ENCODE results near the gene ATXN2. TPM values are rescaled to one million over a fixed set of nuclear protein-coding genes. Genes with fewer than 3 reads are reported as not detected.

Gene ATXN2
- total RNA-seq, 4 donors from 2014 or later, result 35.1 to 70.0 (median 55.4) TPM

DNA sequence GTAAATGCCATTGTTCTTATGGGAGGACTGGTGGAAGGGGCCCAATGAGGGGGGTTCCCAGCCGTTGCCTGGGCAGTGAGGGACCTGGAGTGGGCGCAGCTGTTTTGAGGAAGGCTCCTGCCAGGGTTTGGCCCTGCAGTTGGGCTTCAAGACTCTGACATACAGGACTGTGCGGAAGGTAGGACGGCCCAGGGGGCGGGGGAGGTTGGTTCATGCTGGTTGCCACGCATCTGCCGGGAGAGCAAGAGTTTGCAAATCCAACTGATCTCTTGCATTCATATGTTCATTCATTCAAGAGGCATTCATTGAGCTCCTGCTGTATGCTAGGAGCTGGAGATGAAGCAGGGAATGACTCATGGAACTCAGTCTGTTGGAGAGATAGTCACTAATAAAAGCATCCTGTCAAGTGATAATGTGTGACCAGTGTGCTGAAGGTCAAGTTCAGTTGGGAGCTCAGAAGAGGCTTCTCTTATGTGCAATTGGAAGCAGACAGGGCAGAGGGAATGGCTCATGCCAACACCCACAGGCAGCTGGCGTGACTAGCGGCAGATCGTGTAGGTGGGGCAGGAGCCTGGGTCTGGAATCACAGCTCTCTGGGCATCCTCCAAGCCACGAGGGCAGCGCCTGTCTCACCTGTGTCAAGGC, 185.6 kb downstream of the ATXN2 start:
- TF ChIP-seq, protein P1, sequence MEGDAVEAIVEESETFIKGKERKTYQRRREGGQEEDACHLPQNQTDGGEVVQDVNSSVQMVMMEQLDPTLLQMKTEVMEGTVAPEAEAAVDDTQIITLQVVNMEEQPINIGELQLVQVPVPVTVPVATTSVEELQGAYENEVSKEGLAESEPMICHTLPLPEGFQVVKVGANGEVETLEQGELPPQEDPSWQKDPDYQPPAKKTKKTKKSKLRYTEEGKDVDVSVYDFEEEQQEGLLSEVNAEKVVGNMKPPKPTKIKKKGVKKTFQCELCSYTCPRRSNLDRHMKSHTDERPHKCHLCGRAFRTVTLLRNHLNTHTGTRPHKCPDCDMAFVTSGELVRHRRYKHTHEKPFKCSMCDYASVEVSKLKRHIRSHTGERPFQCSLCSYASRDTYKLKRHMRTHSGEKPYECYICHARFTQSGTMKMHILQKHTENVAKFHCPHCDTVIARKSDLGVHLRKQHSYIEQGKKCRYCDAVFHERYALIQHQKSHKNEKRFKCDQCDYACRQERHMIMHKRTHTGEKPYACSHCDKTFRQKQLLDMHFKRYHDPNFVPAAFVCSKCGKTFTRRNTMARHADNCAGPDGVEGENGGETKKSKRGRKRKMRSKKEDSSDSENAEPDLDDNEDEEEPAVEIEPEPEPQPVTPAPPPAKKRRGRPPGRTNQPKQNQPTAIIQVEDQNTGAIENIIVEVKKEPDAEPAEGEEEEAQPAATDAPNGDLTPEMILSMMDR (IDR thresholded peaks at IDR 0.05), result no peak
- ATAC-seq (ENCODE audit: low FRiP score) (no peak), DNase-seq (ENCODE audit: low spot score) (no peak)

DNA sequence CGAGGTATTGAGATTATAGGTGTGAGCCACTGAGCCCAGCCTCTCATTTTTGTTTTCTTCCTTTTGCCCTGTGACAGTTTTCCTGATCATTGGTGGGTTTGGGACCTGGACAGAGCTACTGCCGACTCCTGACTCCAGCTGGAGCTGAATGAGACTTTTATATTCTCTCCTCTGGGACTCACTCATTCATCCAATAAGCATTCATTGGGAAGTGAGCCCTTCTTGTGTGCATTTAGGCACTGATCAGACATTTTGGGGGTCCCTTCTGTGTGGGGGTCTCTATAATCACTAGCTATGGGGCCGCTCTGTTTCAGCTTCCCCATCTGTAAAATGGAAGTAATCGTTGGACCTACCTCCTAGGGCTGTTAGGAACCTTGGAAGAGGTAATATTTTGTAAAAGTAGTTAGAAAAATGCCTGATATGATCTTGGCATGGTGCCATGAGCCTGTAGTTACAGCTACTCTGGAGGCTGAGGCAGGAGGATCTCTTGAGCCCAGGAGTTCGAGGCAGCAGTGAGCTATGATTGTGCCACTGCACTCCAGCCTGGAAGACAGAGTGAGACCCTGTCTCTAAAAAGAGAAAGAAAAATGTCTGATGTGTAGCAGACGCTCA, 186.2 kb downstream of the ATXN2 start:
- ATAC-seq (ENCODE audit: low FRiP score), result no peak
- TF ChIP-seq, protein P1 (IDR thresholded peaks at IDR 0.05), result no peak

DNA sequence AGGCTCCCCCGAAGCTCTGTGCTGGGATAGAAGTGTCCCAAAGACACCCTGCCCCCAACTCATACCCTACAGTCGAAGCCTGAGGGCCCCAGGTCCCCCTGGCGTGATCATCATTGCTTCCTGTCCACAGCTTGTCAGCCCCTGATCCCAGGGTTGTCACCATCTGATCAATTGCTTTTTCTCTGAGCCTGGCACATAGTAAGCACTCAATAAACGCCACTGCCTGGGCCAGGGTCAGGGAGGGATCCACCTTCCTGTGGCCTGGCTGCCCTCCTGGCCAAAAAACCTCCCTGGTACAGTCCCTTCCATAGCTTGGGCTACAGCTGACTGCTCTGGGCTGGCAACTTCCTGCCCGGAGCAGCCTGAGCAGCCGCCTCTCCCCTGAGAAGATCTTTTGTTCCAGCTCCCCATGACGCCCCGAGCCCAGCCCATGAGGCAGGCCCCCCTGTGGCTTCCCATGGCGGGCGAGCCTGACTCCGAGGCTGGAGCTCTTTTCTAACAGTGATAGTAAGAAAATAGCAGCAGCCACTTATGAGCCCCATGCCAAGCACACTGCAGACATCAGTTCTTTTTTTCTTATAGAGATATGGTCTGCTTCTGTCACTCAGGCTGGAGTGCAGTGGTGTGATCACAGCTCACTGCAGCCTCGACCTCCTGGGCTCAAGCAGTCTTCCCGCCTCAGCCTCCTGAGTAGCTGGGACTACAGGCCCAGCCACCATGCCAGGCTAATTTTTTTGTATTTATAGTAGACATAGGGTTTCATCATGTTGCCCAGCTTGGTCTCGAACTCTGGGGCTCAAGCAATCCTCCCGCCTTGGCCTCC, 186.9 kb downstream of the ATXN2 start:
- ATAC-seq (ENCODE audit: low FRiP score) (no peak), DNase-seq (ENCODE audit: low spot score) (no peak)
- TF ChIP-seq, protein P1 (IDR thresholded peaks at IDR 0.05), result no peak

More for the DNA sequence above, 186.2 kb downstream of the ATXN2 start:
- no peak for DNase-seq (ENCODE audit: low spot score)

DNA sequence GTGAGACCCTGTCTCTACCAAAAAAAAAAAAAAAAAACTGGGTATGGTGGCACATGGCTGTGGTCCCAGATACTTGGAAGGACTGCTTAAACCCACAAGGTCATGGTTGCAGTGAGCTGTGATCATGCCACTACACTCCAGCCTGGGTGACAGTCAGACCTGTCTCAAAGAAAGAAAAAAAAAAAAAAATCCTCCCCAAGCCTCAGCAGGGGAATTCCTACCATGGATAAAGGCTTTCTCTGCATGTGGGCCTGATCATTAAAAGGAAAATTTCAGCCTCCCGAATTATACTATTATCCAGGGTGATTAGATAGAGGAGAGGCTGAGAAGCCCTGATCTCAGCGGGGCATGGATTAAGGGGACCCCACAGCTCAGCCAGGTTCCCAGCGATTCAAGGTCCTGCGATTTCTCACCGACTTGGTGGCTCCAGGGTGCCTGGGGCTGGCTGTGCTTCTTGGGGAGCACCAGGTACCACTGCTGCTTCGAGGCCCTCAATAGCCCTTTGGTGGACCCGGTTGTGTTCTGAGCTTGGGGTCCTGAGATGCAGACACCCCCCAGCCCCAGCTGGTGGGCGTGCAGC, 187.8 kb downstream of the ATXN2 start:
- TF ChIP-seq, protein P1 (IDR thresholded peaks at IDR 0.05), result no peak
- no peak for ATAC-seq (ENCODE audit: low FRiP score)
- no peak for DNase-seq (ENCODE audit: low spot score)

DNA sequence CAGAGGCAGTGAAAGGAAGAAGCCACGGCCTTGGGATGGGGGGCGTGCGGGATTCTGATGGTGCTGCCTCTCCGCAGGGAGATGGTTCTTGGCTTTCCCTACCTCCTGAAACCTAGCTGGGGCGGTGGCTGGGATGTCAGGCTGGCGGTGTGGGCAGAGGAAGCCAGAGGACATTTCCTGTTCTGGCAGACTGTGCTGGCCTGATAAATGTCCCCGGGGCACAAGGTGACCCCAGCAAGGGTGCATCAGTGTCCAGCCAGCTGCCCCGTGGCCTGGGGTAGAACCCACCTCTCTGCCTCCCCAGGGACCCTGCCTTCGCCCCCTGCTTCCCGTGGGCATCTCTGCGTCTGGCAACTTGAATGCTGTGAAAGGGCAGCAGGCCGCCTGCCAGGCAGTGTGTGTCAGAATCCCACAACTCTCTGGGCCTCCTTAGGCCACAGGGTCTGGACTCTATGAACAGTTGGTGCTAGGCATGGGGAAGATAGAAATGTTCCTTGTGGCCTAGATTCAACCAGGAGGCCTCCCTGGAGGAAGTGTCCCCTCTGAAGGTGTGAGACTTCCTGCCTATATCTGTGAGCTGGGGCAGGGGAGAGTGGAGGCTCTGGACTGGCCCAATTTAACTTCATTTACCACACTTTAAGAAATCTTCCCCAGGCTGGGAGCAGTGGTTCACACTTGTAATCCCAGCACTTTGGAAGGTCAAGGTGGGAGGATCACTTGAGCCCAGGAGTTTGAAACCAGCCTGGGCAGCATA, 188.5 kb downstream of the ATXN2 start:
- DNase-seq (ENCODE audit: low spot score) (no peak), ATAC-seq (ENCODE audit: low FRiP score) (no peak)
- TF ChIP-seq, protein P1 (IDR thresholded peaks at IDR 0.05), result no peak

DNA sequence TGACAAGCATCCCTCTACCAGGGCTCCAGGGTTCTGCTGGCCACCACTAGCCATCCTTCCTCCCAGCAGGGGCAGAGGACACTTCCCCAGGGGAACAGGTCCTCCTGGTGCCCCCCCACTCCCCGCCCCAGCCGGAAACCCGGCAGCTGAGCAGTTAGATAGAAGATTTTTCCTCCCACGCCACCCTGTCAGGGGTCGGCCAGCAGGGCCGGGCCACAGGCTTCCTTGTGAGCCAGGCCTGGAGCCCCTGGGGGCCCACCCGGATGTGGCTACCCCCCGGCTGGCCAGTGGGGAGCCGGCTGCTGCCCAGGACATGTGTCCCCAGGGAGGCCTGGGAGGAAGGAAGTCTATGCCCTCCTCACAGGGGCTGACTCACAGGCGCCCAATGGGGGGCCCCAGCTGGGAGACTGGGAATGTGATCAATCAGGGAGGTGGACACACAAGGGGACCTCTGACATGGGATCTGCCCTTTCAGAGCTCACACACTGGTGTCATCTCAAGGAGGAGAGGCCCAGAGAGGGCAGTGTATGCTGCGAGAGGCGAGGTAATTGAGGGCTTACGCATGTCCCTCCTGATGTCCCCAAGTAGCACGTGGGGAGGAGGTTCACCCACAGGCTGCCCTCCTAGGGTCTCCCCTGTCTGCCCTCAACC, 189.2 kb downstream of the ATXN2 start:
- TF ChIP-seq, protein P1 (IDR thresholded peaks at IDR 0.05), result no peak
- no peak for ATAC-seq (ENCODE audit: low FRiP score)

More for the DNA sequence above, 189.2 kb downstream of the ATXN2 start:
- DNase-seq (ENCODE audit: low spot score), result no peak
